ENCODE data around the gene MAMDC2. TPM values are rescaled to one million over a fixed set of nuclear protein-coding genes. Genes with fewer than 3 reads are reported as not detected.

MAMDC2 gene
- total RNA-seq, 4 donors from 2014 or later = 4.1 to 17.3 (median 9.3) TPM

DNA sequence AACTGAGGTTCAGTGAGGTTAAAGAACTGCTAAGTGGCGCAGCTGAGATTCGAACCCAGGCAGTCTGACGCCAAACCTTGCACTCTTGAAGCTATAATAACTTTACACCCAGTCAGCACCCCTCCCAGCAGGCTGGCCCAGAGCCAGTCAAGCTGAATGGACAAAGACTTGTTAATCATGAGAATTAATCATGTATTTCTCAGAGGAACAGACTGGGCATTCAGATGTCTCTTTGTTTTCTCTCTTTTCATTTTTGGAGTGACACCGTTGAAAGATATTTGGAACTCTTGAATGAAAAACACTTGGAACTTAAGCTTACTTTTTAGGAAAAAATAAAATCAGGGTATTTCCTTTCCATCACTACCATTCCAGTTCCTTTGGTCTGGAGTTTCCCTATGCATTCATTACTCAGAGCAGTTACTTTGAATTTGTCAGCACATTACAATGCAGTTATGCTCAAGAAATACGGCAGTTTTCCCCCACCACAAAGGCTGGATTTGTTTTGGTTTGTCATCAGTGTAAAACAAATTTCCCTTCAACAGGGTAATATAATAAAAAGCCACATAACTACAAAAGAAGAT is 22.6 kb upstream of the MAMDC2 start:
- no peaks in the 10 kb centered on the region for H3K27me3 ChIP-seq
- H3K27ac ChIP-seq = no peak overlapping the region
- 37% methylated on average over 5 of the region's 5 CpGs for WGBS
- H3K9me3 ChIP-seq = no peaks in the 10 kb centered on the region
- no peak overlapping the region for H3K4me3 ChIP-seq
- DNase-seq (ENCODE audit: low spot score in 2 of 2) = no peak
- no peaks in the 10 kb centered on the region for H3K36me3 ChIP-seq
- TF ChIP-seq EP300 (IDR thresholded peaks at IDR 0.05) (no peak), POLR2A (IDR thresholded peaks at IDR 0.05) (no peak), POLR2AphosphoS5 (IDR thresholded peaks at IDR 0.05) (no peak)
- TF ChIP-seq, protein P1, sequence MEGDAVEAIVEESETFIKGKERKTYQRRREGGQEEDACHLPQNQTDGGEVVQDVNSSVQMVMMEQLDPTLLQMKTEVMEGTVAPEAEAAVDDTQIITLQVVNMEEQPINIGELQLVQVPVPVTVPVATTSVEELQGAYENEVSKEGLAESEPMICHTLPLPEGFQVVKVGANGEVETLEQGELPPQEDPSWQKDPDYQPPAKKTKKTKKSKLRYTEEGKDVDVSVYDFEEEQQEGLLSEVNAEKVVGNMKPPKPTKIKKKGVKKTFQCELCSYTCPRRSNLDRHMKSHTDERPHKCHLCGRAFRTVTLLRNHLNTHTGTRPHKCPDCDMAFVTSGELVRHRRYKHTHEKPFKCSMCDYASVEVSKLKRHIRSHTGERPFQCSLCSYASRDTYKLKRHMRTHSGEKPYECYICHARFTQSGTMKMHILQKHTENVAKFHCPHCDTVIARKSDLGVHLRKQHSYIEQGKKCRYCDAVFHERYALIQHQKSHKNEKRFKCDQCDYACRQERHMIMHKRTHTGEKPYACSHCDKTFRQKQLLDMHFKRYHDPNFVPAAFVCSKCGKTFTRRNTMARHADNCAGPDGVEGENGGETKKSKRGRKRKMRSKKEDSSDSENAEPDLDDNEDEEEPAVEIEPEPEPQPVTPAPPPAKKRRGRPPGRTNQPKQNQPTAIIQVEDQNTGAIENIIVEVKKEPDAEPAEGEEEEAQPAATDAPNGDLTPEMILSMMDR (IDR thresholded peaks at IDR 0.05) = no peak
- no peaks in the 10 kb centered on the region for H3K4me1 ChIP-seq

DNA sequence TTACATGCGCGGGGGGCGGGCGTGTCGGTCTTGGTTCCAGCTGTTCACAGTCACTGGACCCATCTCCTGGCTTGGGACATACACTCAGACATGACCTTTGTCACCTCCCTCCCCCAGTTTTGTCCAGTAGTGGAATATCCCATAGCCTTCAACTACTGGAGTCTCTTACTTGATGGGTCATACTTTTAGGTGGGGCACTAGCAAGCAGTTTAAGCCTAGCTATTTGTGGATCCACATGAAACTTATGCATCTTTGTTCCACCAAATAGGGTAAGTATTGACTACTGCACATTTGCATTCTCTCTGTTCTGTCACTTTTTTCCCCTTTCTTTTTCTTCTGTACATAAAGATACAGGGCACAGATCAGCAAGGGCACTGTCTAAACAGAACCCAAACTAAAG is 15.4 kb upstream of the MAMDC2 start:
- 77% methylated on average over 5 of the region's 5 CpGs for WGBS

GRCh38 chr9:70030156-70030555 is 13.5 kb upstream of the MAMDC2 start:
- WGBS = 73% methylated on average over 1 of the region's 1 CpG
- no peaks in the 10 kb centered on the region for H3K36me3 ChIP-seq
- H3K4me1 ChIP-seq = no peaks in the 10 kb centered on the region
- no peak for TF ChIP-seq EP300 (IDR thresholded peaks at IDR 0.05)
- no peak for TF ChIP-seq POLR2A (IDR thresholded peaks at IDR 0.05)
- TF ChIP-seq, protein P1 (IDR thresholded peaks at IDR 0.05) = no peak
- TF ChIP-seq POLR2AphosphoS5 (IDR thresholded peaks at IDR 0.05) = no peak
- DNase-seq (ENCODE audit: low spot score in 2 of 2) = no peak
- no peaks in the 10 kb centered on the region for H3K9me3 ChIP-seq
- H3K27ac ChIP-seq = no peak overlapping the region
- no peaks in the 10 kb centered on the region for H3K27me3 ChIP-seq
- no peak overlapping the region for H3K4me3 ChIP-seq

More for the DNA sequence above, 15.4 kb upstream of the MAMDC2 start:
- Histone ChIP-seq H3K27me3 (no peaks in the 10 kb centered on the region), H3K4me1 (no peaks in the 10 kb centered on the region), H3K4me3 (no peak overlapping the region), H3K27ac (no peak overlapping the region), H3K36me3 (no peaks in the 10 kb centered on the region), H3K9me3 (no peaks in the 10 kb centered on the region)
- DNase-seq (ENCODE audit: low spot score in 2 of 2) = no peak
- TF ChIP-seq, protein P1 (IDR thresholded peaks at IDR 0.05) = no peak
- TF ChIP-seq POLR2AphosphoS5 (IDR thresholded peaks at IDR 0.05) (no peak), EP300 (IDR thresholded peaks at IDR 0.05) (no peak), POLR2A (IDR thresholded peaks at IDR 0.05) (no peak)

DNA sequence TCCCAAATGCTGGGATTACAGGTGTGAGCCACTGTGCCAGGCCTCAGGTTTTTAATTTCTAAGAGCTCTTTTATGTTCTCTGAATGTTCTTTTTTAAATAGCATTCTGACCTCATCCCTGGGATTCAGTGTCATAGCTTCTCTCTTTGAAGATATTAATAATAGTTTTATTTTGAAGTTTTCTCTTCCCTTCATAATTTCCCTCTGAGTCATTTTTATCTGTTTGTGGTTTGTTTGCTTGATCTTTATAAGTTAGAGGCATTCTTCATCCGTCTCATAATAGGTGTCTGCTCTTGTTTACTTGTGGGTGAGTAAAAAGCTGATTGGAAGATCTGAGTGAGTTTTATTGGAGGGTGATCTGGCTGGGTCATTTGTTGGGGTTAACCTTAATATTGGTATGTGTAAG is 12.5 kb upstream of the MAMDC2 start:
- Histone ChIP-seq H3K4me3 (no peak overlapping the region), H3K4me1 (no peaks in the 10 kb centered on the region), H3K27me3 (no peaks in the 10 kb centered on the region), H3K27ac (no peak overlapping the region), H3K36me3 (no peaks in the 10 kb centered on the region), H3K9me3 (no peaks in the 10 kb centered on the region)
- WGBS = 53% methylated on average over 1 of the region's 1 CpG
- no peak for DNase-seq (ENCODE audit: low spot score in 2 of 2)
- TF ChIP-seq POLR2AphosphoS5 (IDR thresholded peaks at IDR 0.05) = no peak
- TF ChIP-seq EP300 (IDR thresholded peaks at IDR 0.05) = no peak
- TF ChIP-seq, protein P1 (IDR thresholded peaks at IDR 0.05) = no peak

DNA sequence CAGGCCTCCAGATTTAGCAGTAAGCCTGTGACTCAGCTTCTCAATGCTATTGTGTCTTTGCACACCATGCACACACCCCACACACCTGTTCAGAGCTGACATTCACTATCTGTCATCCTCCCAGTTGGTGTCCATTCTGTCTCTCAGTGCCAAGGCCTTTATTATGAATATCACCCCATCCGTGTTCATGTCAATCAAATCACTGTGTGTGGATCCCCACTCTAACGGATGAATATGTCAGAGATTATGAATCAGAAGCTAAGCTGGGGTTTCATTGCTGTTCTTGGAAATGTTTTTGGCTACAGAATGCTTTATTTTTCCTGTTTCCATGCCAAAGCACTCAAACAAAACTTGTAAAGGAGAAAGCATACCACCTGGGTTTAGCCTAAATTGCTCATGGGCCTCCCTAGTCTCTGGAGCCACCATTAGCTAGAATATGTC is 9.4 kb upstream of the MAMDC2 start:
- Histone ChIP-seq H3K4me1 (no peaks in the 10 kb centered on the region), H3K27ac (no peak overlapping the region), H3K4me3 (no peak overlapping the region), H3K27me3 (no peaks in the 10 kb centered on the region), H3K36me3 (no peaks in the 10 kb centered on the region), H3K9me3 (no peaks in the 10 kb centered on the region)
- 91% methylated on average over 2 of the region's 2 CpGs for WGBS
- TF ChIP-seq POLR2AphosphoS5 (IDR thresholded peaks at IDR 0.05) = no peak
- TF ChIP-seq POLR2A (IDR thresholded peaks at IDR 0.05) = no peak
- TF ChIP-seq, protein P1 (IDR thresholded peaks at IDR 0.05) = no peak
- TF ChIP-seq EP300 (IDR thresholded peaks at IDR 0.05) = no peak
- no peak for DNase-seq (ENCODE audit: low spot score in 2 of 2)
